Measurements from ENCODE around the gene MOB3B.

MOB3B gene

DNA sequence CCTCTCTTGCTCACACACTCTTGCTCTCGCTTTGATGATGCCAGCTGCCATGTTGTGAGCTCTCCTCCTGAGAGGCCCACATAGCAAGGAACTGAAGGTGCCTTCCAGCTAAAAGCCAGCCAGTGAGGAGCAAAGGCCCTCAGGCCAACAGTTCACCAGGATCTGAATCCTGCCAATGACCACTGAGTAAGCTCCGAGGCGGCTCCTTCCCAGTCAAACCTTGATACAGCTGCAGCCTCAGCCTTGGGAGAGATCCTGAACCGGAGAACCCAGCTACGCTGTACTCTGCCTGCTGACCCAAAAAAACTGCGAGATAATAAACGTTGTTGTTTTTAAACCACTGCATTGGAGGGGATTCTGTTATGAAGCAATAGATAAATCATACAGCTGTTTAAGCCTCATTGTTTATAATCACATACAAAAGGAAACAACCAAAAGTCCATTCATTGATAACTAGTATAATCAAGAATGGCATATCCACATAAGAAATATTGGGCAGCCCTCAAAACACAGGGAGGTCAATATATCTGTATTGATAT is 54.5 kb downstream of the MOB3B start:
- no peak overlapping the region for H3K18ac ChIP-seq (ENCODE audit: low read length)
- peaks cover 0 to 17% of the 10 kb centered on the region in 2 donors for H3K4me1 ChIP-seq (ENCODE audit: control insufficient read depth in 2 of 2, insufficient read depth in 1 of 2, low read depth in 1 of 2, low read length in 2 of 2)
- no peak overlapping the region for H2BK12ac ChIP-seq (ENCODE audit: low read length)
- H4K8ac ChIP-seq (ENCODE audit: low read depth, low read length), result no peak overlapping the region
- no peak overlapping the region for H2AFZ ChIP-seq (ENCODE audit: low read length)
- no peak overlapping the region for H3K27ac ChIP-seq (replicated peaks; ENCODE audit: low read length)
- peaks cover 4% of the 10 kb centered on the region for H3K79me1 ChIP-seq (ENCODE audit: low read depth, low read length)
- H3K36me3 ChIP-seq (replicated peaks in 1 of 2; ENCODE audit: control insufficient read depth in 2 of 2, insufficient read depth in 2 of 2, low read length in 2 of 2), result peaks cover 0 to 60% of the 10 kb centered on the region in 2 donors
- H3K4me3 ChIP-seq (ENCODE audit: low read length in 2 of 2), result no peak overlapping the region
- no peak overlapping the region for H3K23ac ChIP-seq (ENCODE audit: low read depth, low read length, poor library complexity)
- H4K91ac ChIP-seq (ENCODE audit: low read depth, low read length, poor library complexity), result no peak overlapping the region
- H3K9ac ChIP-seq (ENCODE audit: low read depth, low read length, poor library complexity), result no peak overlapping the region
- H3K4ac ChIP-seq (ENCODE audit: low read length), result no peak overlapping the region
- no CpG with 5 or more reads among the region's 7 CpGs for WGBS, 2 donors (ENCODE audit: extremely low coverage in 2 of 2, insufficient read length in 2 of 2, insufficient replicate concordance in 1 of 2)
- H3K14ac ChIP-seq (ENCODE audit: low read length), result no peak overlapping the region
- H2BK120ac ChIP-seq (ENCODE audit: low read depth, low read length), result no peak overlapping the region
- no peak overlapping the region for H2BK5ac ChIP-seq (ENCODE audit: low read length)
- H2AK5ac ChIP-seq (ENCODE audit: low read depth, low read length), result no peak overlapping the region
- H2BK15ac ChIP-seq (ENCODE audit: low read length), result no peak overlapping the region
- H3K9me3 ChIP-seq (replicated peaks in 1 of 2; ENCODE audit: control insufficient read depth in 2 of 2, insufficient read depth in 1 of 2, low read depth in 1 of 2, low read length in 2 of 2), result peaks cover 0 to 34% of the 10 kb centered on the region in 2 donors
- no peak overlapping the region for H3K4me2 ChIP-seq (ENCODE audit: insufficient read depth, low read length, poor library complexity, severe bottlenecking)
- no peaks in the 10 kb centered on the region for H3K27me3 ChIP-seq (ENCODE audit: control insufficient read depth in 3 of 3, insufficient read depth in 3 of 3, low read depth in 1 of 3, low read length in 3 of 3)
- DNase-seq (ENCODE audit: low spot score), result no peak

GRCh38 chr9:27474305-27474704 is 55.3 kb downstream of the MOB3B start:
- WGBS, 2 donors (ENCODE audit: extremely low coverage in 2 of 2, insufficient read length in 2 of 2, insufficient replicate concordance in 1 of 2), result no CpG with 5 or more reads among the region's 1 CpG
- no peak overlapping the region for H3K14ac ChIP-seq (ENCODE audit: low read length)
- peaks cover 0 to 65% of the 10 kb centered on the region in 2 donors for H3K36me3 ChIP-seq (replicated peaks in 1 of 2; ENCODE audit: control insufficient read depth in 2 of 2, insufficient read depth in 2 of 2, low read length in 2 of 2)
- H3K4me3 ChIP-seq (ENCODE audit: low read length in 2 of 2), result no peak overlapping the region
- no peak overlapping the region for H3K4me2 ChIP-seq (ENCODE audit: insufficient read depth, low read length, poor library complexity, severe bottlenecking)
- H2BK120ac ChIP-seq (ENCODE audit: low read depth, low read length), result no peak overlapping the region
- no peaks in the 10 kb centered on the region for H3K27me3 ChIP-seq (ENCODE audit: control insufficient read depth in 3 of 3, insufficient read depth in 3 of 3, low read depth in 1 of 3, low read length in 3 of 3)
- H3K9me3 ChIP-seq (replicated peaks in 1 of 2; ENCODE audit: control insufficient read depth in 2 of 2, insufficient read depth in 1 of 2, low read depth in 1 of 2, low read length in 2 of 2), result peaks cover 0 to 27% of the 10 kb centered on the region in 2 donors
- no peak for DNase-seq (ENCODE audit: low spot score)
- peaks cover 4% of the 10 kb centered on the region for H3K79me1 ChIP-seq (ENCODE audit: low read depth, low read length)
- no peak overlapping the region for H2BK5ac ChIP-seq (ENCODE audit: low read length)
- H2AFZ ChIP-seq (ENCODE audit: low read length), result no peak overlapping the region
- peaks cover 0 to 19% of the 10 kb centered on the region in 2 donors for H3K4me1 ChIP-seq (ENCODE audit: control insufficient read depth in 2 of 2, insufficient read depth in 1 of 2, low read depth in 1 of 2, low read length in 2 of 2)
- H3K27ac ChIP-seq (replicated peaks; ENCODE audit: low read length), result no peak overlapping the region
- H4K91ac ChIP-seq (ENCODE audit: low read depth, low read length, poor library complexity), result no peak overlapping the region
- H2AK5ac ChIP-seq (ENCODE audit: low read depth, low read length), result no peak overlapping the region
- no peak overlapping the region for H4K8ac ChIP-seq (ENCODE audit: low read depth, low read length)
- H3K9ac ChIP-seq (ENCODE audit: low read depth, low read length, poor library complexity), result no peak overlapping the region
- H3K4ac ChIP-seq (ENCODE audit: low read length), result no peak overlapping the region
- no peak overlapping the region for H2BK12ac ChIP-seq (ENCODE audit: low read length)
- H2BK15ac ChIP-seq (ENCODE audit: low read length), result no peak overlapping the region
- no peak overlapping the region for H3K18ac ChIP-seq (ENCODE audit: low read length)
- no peak overlapping the region for H3K23ac ChIP-seq (ENCODE audit: low read depth, low read length, poor library complexity)

DNA sequence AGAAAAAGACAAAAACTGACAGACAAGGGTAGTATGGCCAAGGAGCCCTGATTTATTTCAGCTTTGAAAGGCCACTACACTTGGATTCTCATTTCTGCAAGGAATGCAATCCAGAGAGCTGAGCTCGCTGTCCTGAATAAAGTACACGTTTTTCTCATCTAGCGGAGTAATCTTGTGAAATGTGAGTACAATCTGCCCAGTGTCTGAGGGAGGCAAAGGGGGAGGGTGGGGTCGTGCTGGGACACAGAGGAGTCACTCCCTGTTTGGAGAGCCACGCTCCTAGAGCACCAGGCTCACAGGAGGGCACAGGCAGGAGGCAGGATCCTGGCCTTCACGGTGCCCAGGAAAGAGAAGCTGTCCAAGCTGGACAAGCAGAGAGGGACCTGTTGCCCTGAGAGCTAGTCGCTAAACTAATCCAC is 56.5 kb downstream of the MOB3B start:
- no peak overlapping the region for H3K4me2 ChIP-seq (ENCODE audit: insufficient read depth, low read length, poor library complexity, severe bottlenecking)
- H2BK5ac ChIP-seq (ENCODE audit: low read length), result no peak overlapping the region
- no peak for DNase-seq (ENCODE audit: low spot score)
- H4K8ac ChIP-seq (ENCODE audit: low read depth, low read length), result no peak overlapping the region
- peaks cover 4% of the 10 kb centered on the region for H3K79me1 ChIP-seq (ENCODE audit: low read depth, low read length)
- no peak overlapping the region for H3K18ac ChIP-seq (ENCODE audit: low read length)
- H2BK120ac ChIP-seq (ENCODE audit: low read depth, low read length), result no peak overlapping the region
- peaks cover 0 to 72% of the 10 kb centered on the region in 2 donors for H3K36me3 ChIP-seq (replicated peaks in 1 of 2; ENCODE audit: control insufficient read depth in 2 of 2, insufficient read depth in 2 of 2, low read length in 2 of 2)
- peak overlapping the region; percentile 32 for H3K27ac ChIP-seq (replicated peaks; ENCODE audit: low read length)
- H3K27me3 ChIP-seq (ENCODE audit: control insufficient read depth in 3 of 3, insufficient read depth in 3 of 3, low read depth in 1 of 3, low read length in 3 of 3), result no peaks in the 10 kb centered on the region
- no peak overlapping the region for H3K4me3 ChIP-seq (ENCODE audit: low read length in 2 of 2)
- peaks cover 0 to 15% of the 10 kb centered on the region in 2 donors for H3K9me3 ChIP-seq (replicated peaks in 1 of 2; ENCODE audit: control insufficient read depth in 2 of 2, insufficient read depth in 1 of 2, low read depth in 1 of 2, low read length in 2 of 2)
- H2AK5ac ChIP-seq (ENCODE audit: low read depth, low read length), result peak overlapping the region; percentile 3
- no peak overlapping the region for H3K14ac ChIP-seq (ENCODE audit: low read length)
- peaks cover 0 to 21% of the 10 kb centered on the region in 2 donors for H3K4me1 ChIP-seq (ENCODE audit: control insufficient read depth in 2 of 2, insufficient read depth in 1 of 2, low read depth in 1 of 2, low read length in 2 of 2)
- H3K23ac ChIP-seq (ENCODE audit: low read depth, low read length, poor library complexity), result no peak overlapping the region
- no peak overlapping the region for H3K9ac ChIP-seq (ENCODE audit: low read depth, low read length, poor library complexity)
- WGBS, 2 donors (ENCODE audit: extremely low coverage in 2 of 2, insufficient read length in 2 of 2, insufficient replicate concordance in 1 of 2), result no CpG with 5 or more reads among the region's 7 CpGs
- no peak overlapping the region for H2AFZ ChIP-seq (ENCODE audit: low read length)
- no peak overlapping the region for H4K91ac ChIP-seq (ENCODE audit: low read depth, low read length, poor library complexity)
- no peak overlapping the region for H3K4ac ChIP-seq (ENCODE audit: low read length)
- H2BK15ac ChIP-seq (ENCODE audit: low read length), result no peak overlapping the region
- no peak overlapping the region for H2BK12ac ChIP-seq (ENCODE audit: low read length)

GRCh38 chr9:27472195-27472594 is 57.4 kb downstream of the MOB3B start:
- Histone ChIP-seq H2BK5ac (ENCODE audit: low read length) (no peak overlapping the region), H3K23ac (ENCODE audit: low read depth, low read length, poor library complexity) (no peak overlapping the region), H3K4me3 (ENCODE audit: low read length in 2 of 2) (no peak overlapping the region), H2BK12ac (ENCODE audit: low read length) (no peak overlapping the region), H3K36me3 (replicated peaks in 1 of 2; ENCODE audit: control insufficient read depth in 2 of 2, insufficient read depth in 2 of 2, low read length in 2 of 2) (peaks cover 0 to 71% of the 10 kb centered on the region in 2 donors), H3K9me3 (replicated peaks in 1 of 2; ENCODE audit: control insufficient read depth in 2 of 2, insufficient read depth in 1 of 2, low read depth in 1 of 2, low read length in 2 of 2) (peaks cover 0 to 9% of the 10 kb centered on the region in 2 donors), H3K18ac (ENCODE audit: low read length) (no peak overlapping the region), H4K91ac (ENCODE audit: low read depth, low read length, poor library complexity) (no peak overlapping the region), H2AK5ac (ENCODE audit: low read depth, low read length) (no peak overlapping the region), H3K14ac (ENCODE audit: low read length) (no peak overlapping the region), H3K79me1 (ENCODE audit: low read depth, low read length) (peaks cover 4% of the 10 kb centered on the region), H3K27ac (replicated peaks; ENCODE audit: low read length) (no peak overlapping the region), H2BK15ac (ENCODE audit: low read length) (no peak overlapping the region), H2AFZ (ENCODE audit: low read length) (no peak overlapping the region), H3K4ac (ENCODE audit: low read length) (no peak overlapping the region), H3K9ac (ENCODE audit: low read depth, low read length, poor library complexity) (no peak overlapping the region), H4K8ac (ENCODE audit: low read depth, low read length) (no peak overlapping the region), H3K4me1 (ENCODE audit: control insufficient read depth in 2 of 2, insufficient read depth in 1 of 2, low read depth in 1 of 2, low read length in 2 of 2) (peaks cover 0 to 25% of the 10 kb centered on the region in 2 donors), H3K4me2 (ENCODE audit: insufficient read depth, low read length, poor library complexity, severe bottlenecking) (no peak overlapping the region), H3K27me3 (ENCODE audit: control insufficient read depth in 3 of 3, insufficient read depth in 3 of 3, low read depth in 1 of 3, low read length in 3 of 3) (no peaks in the 10 kb centered on the region), H2BK120ac (ENCODE audit: low read depth, low read length) (no peak overlapping the region)
- no peak for DNase-seq (ENCODE audit: low spot score)
- no CpG with 5 or more reads among the region's 5 CpGs for WGBS, 2 donors (ENCODE audit: extremely low coverage in 2 of 2, insufficient read length in 2 of 2, insufficient replicate concordance in 1 of 2)
